Head of caudate nucleus (tissue), 42 donors: ENCODE results near the gene CAPZA1.

Source experiments
- DNase-seq, 42 donors: peaks; one replicate each; pipeline versions ENCODE4 v3.0.0 to v3.0.0-alpha.2; 2020 to 2021; ENCODE audit warnings: mixed read lengths in 7 of 42
- intact Hi-C: fragments of 100-400 bp; cut with DNase I; formaldehyde crosslinking; loops from one replicate; pipeline ENCODE4 v1.15.0; 2022

The CAPZA1 gene

GRCh38 chr1:112619518-112620376 is at the start of gene CAPZA1:
Gene CAPZA1, plus strand, starts transcription at chr1:112619832. Its CDS starts 13 bp downstream, at chr1:112619845.
- intact Hi-C loops: loop anchor here (5.0 to 10.0 kb wide), 3 partner anchors 53 to 225 kb away; partner anchors contain the start of genes CTTNBP2NL, MOV10 and WNT2B
- peak; percentile 84 to 97 (median 92) for DNase-seq

DNA sequence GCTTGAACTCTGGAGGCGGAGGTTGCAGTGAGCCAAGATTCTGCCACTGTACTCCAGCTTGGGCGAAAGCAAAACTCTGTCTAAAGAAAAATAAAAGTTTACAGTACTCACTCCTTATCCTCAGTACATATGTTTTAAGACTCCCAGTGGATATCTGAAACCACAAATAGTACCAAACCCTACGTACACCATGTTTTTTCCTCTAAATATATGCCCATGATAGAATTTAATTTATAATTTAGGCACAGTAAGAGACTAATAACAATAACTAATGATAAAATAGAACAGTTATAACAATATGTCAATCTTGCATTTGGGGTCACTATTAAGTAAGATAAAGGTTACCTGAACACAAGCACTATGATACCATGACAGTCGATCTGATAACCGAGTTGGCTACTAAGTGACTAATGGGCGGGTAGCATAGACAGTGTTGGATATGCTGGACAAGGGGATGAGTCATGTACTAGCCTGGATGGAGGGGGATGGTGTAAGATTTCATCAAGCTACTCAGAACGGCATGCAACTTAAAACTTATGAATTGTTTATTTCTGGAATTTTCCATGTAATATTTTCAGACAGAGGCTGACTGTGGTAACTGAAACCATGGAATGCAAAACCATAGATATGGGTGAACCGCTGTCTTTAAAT is 44.4 kb upstream of the CAPZA1 start:
- intact Hi-C loops: no loop called here
- no peak for DNase-seq

DNA sequence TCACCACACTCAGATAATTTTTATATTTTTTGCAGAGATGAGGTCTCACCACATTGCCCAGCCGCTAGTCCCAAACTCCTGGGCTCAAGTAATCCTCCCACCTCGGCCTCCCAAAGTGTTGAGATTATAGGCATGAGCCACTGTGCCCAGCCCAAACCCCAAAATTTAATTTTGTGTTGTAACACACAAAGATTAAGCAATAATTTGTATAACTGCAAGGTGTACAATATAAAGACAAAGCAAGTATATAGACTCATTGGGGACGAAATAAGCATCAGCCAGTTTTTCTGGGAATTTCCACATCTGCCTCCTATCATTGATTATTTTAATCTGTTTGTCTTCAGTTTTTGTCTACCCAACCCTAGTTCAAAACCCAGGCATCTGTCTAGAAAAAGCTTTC is 43.4 kb upstream of the CAPZA1 start:
- intact Hi-C loops: no loop called here

DNA sequence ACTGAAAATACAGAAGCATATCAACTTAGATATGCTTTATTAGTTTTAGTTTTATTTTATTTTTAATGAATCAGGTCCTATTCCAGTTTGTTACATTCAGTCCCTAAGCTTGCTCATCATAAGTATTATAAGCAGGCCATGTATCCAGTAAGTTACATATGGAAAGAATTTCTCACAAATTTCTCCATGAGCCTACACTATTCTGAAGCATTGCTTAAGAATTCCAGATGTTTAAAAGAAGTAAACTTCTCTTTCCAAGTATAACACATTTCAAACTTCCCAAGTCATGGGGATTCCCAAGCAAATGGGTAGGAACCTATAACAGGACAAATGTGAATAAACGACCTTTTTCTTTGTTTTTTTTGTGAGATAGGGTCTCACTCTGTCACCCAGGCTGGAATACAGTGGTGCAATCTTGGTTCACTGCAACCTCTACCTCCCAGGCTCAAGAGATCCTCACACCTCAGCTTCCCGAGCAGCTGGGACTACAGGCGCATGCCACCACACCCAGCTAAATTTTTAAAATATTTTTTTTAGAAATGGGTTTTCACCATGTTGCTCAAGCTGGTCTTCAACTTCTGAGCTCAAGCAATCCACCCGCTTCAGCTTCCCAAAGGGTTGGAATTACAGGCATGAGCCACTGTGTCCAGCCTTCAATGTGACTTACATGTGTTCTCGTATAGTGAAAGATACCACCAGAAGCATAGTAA is 39.7 kb upstream of the CAPZA1 start:
- intact Hi-C loops: no loop called here
- no peak for DNase-seq

More for the DNA sequence above, 43.4 kb upstream of the CAPZA1 start:
- DNase-seq: no peak

GRCh38 chr1:112581586-112582192 is 37.9 kb upstream of the CAPZA1 start:
- intact Hi-C loops: no loop called here
- no peak for DNase-seq

GRCh38 chr1:112583366-112583765 is 36.3 kb upstream of the CAPZA1 start:
- intact Hi-C loops: no loop called here

DNA sequence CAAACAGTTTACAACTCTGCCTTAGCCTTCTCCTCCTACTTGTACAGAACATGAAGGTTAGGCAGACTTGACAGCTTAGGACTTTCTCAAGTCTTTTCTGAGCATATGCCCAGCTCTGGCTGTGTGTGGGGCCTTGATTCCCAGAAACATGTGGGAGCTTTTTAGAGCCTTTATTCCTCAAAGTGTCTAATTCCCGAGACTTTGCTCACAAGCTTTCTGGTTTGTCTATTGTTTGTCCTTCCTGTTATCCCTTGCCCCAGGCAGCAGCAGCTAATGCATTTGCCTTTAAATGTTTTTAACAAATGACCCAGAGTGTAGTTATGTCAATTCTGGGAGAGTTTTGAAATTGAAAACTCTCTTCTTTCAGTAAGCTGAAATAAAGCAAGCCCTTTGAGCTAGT is 29.9 kb upstream of the CAPZA1 start:
- DNase-seq: no peak
- intact Hi-C loops: no loop called here

More at GRCh38 chr1:112583366-112583765, 36.3 kb upstream of the CAPZA1 start:
- no peak for DNase-seq

DNA sequence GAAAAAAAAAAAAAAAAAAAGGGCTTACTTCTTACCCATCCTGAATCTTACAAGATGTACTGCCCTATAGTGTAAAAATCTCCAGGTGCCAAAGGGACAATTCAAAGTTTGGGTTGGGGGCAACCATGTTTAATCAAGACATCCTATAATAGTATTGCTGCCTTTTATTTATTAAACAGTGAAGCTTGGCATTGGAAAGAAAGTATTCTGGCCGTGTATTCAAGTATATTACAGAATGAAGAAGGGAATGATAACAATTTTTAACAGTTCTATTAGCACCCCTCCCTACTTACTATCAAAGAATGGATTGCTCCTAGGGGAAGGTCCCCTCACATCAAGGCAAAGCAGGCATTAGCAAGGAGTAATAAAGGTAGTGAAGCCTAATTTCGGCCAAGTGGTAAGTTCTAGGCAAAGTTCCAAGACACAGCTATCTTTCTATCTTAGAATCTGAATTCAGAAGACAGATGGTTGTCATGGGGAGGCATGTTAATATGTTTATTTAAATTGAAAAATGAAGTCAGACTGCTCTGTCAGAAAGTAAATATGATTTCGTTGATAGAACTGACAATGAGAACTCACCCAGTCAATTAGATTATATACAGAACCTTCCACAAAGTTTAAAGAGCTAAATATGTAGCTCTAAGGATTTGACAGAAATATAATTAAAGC is 25.3 kb upstream of the CAPZA1 start:
- intact Hi-C loops: no loop called here
- no peak for DNase-seq

DNA sequence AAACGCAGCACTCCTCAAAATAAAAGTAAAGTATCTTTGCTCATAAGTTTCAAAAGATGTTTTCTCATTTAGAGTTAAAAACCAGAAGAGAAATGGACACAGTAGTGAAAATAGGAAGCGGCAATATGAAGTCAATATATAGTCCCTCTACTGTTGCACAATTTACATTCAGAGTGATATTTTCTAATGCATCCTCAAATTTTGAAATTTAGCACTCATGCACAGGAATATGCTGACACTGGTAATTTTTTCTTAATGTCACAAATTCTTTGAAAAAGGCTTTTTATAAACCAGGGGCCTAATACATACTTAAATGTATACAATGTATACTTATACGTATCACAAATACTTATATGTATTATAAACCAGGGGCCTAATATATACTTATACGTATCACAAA is 20.2 kb upstream of the CAPZA1 start:
- DNase-seq: no peak

DNA sequence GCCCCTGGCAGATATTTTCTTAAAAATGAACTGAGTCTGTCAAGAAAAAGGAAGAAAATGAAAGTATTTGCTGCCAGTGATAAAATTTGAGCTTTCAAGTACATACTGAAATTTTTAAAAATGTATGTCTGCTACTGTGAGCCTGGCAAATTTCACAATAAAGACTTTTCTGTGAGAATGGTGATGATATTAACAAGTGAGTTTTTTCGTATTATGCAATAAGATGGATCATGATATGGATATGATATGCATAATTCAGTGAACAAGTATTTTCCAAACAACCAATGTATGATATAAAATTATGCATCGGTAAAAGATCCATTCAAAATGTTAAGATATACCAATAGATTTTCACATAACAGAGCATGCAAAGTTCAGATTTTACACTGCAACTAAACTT is 16.6 kb upstream of the CAPZA1 start:
- no peak for DNase-seq
- intact Hi-C loops: no loop called here

More for the DNA sequence above, 20.2 kb upstream of the CAPZA1 start:
- intact Hi-C loops: no loop called here

DNA sequence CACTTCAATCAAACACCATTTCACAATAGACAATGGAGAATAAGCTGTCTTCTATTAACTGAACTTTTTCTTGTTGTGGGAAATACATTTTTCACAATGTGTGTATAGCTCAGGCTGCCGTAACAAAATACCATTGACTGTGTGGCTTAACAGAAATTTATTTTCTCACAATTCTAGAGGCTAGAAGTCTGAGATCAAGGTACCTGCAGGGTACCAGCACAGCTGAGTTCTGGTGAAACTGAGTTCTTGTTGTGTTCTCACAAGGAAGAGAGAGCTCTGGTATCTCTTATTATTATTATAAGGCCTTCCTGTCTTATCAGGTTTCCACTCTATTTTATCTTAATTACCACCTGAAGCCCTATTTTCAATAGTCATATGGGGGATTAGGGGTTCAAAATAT is 16.1 kb upstream of the CAPZA1 start:
- no peak for DNase-seq
- intact Hi-C loops: no loop called here

GRCh38 chr1:112605633-112606327 is 13.9 kb upstream of the CAPZA1 start:
- intact Hi-C loops: no loop called here
- DNase-seq: no peak

- intact Hi-C loops: loop anchor here (10.0 kb wide), 2 partner anchors 110 to 220 kb away; partner anchors contain the start of genes CTTNBP2NL and WNT2B
These were observed 5.1 kb upstream of the CAPZA1 start for GRCh38 chr1:112614460-112615065.

DNA sequence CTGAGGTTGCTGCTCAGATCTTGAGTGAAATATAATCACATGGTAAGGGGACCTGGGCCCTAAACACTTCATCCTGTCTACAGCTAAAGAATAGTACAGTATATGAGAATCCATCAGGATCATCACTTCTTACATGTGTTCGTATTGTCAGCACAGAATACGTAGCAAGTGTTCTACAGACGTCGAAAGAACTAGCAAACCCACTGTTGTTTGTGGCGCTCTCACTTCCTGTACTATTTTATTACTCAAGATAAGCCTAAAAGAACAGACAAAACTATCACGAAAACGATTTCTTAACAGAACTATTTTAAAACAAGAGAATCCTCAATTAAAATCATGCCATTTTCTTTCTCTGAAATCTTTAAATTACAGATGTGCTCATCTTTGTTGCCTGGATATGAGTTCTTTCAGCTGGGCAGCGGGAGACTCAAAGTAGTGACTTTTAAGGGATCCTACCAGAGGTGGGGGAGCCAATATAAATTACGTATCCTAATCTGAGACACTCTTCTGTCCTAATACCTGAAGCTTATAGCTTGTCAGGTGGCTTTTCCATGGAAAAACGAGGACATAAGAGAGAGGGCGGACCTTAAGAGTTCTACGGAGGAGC is 1.4 kb upstream of the CAPZA1 start:
- no peak for DNase-seq
- intact Hi-C loops: loop anchor here (10.0 kb wide), 2 partner anchors 113 to 223 kb away; partner anchors contain the start of genes CTTNBP2NL and WNT2B

More at GRCh38 chr1:112614460-112615065, 5.1 kb upstream of the CAPZA1 start:
- peak in 2 of 42 donors; percentile 11 to 14 for DNase-seq

DNA sequence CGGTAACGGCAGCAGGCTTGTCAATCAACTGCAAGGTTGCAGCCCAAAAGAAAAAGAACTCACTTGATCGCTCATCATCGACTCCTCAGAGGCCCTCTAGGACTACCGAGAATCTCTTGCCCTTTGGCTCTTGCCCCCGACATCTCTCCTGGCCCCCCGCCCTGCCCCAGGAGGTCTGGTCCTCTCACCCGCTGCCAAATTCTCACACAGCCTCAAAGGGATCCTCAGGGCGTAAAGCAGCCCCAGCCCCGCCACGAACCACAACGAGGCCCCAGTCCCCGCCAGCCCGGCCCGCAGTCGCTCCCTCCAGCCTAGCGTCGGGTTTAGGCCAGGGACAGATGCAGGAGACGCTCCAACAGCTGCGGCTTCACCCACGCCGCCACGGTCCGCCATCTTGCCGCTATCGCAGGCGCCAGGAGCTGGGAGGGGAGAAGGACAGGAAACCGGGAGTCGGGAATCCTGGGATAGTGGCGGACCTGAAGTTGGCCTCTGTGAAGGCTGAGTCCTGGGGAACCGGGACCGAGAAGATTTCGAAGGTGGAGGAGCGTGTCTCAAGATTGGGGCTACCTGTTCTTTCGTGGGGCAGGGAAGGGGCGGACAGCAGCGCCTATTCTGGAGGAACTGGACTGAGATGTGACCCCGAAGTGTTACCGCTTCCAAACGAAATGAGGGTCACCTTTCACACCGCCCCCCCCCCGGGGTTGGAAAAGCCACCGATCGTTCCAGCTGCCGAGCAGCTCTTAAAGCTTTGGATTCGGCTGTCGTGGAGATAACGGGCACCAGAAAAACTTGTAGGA is 713 bp upstream of the CAPZA1 start, which contains the start of gene ST7L:
ST7L (minus strand) TSS at position 421 of the 797 bp plus-strand sequence; CDS start at position 393, 28 bp downstream.
- intact Hi-C loops: loop anchor here (10.0 kb wide), 2 partner anchors 114 to 224 kb away; partner anchors contain the start of genes CTTNBP2NL and WNT2B
- peak; percentile 73 to 96 (median 89) for DNase-seq

- DNase-seq: no peak
- intact Hi-C loops: loop anchor here (5.0 kb wide), 1 partner anchor 52 kb away; the partner anchor contains the start of gene MOV10
These were observed 704 bp downstream of the CAPZA1 start for GRCh38 chr1:112620377-112620695.
